ENCODE data around the gene PPP6R3. TPM values are rescaled to one million over a fixed set of nuclear protein-coding genes. Genes with fewer than 3 reads are reported as not detected.

The PPP6R3 gene
- polyA plus RNA-seq, 1 donor (not counting 4 experiments of a cell fraction or from before 2014, with no cell fraction given): 50.2 TPM

DNA sequence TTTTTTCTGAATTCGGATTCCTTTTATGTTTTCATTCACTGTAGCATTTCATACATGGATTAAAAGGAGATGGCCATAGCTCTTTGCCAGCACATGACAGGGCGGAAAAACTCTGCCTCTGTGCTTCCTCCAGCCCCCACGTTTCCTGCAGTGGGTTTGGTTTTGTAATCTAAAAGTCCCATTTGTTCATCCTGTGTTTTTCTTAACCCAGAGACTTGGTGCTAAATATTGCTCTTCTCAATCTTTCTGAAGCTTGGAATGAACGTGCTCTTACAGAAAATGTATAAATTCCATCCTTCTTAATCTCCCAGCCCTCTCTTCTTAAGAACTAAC lies 89.9 kb downstream of the PPP6R3 start:
- no peak overlapping the region for H3K9ac ChIP-seq (ENCODE audit: control insufficient read depth, extremely low read depth, insufficient read depth, low read length)
- dilution Hi-C loops (cut with MboI; ENCODE audit: extremely low pct_ligation_motif_present, low sequenced_read_pairs): no loop called here
- H3K27ac ChIP-seq (ENCODE audit: control insufficient read depth, insufficient read depth, low read length): no peak overlapping the region
- H3K9me3 ChIP-seq (ENCODE audit: control insufficient read depth, low read depth, low read length): no peaks in the 10 kb centered on the region
- H3K9me1 ChIP-seq (ENCODE audit: control insufficient read depth, extremely low read depth, insufficient read depth, low read length): no peaks in the 10 kb centered on the region
- peaks cover 23% of the 10 kb centered on the region for H3K79me2 ChIP-seq (ENCODE audit: control insufficient read depth, insufficient read depth, low read length)
- no peaks in the 10 kb centered on the region for H4K20me1 ChIP-seq (ENCODE audit: control insufficient read depth, extremely low read depth, insufficient read depth, low read length)
- FAIRE-seq: no peak
- H3K4me3 ChIP-seq (ENCODE audit: control insufficient read depth in 2 of 3, extremely low read depth in 1 of 3, insufficient read depth in 2 of 3, low read depth in 1 of 3, low read length in 3 of 3): no peak overlapping the region
- TF ChIP-seq EZH2 (IDR thresholded peaks at IDR 0.05; ENCODE audit: low read length) (no peak), CTCF (optimal IDR thresholded peaks at IDR 0.05 in 1 of 3, IDR thresholded peaks at IDR 0.05 in 1 of 3, conservative IDR thresholded peaks at IDR 0.05 in 1 of 3; ENCODE audit: extremely low read depth in 1 of 3, insufficient read depth in 2 of 3, low read length in 3 of 3) (no peak)
- no peak overlapping the region for H2AFZ ChIP-seq (ENCODE audit: control insufficient read depth, low read length)
- H3K4me1 ChIP-seq (ENCODE audit: control insufficient read depth, extremely low read depth, insufficient read depth, low read length): peaks cover 9% of the 10 kb centered on the region
- no peak overlapping the region for H3K4me2 ChIP-seq (ENCODE audit: control insufficient read depth, extremely low read depth, insufficient read depth, low read depth, low read length)
- no peaks in the 10 kb centered on the region for H3K27me3 ChIP-seq (ENCODE audit: control insufficient read depth, extremely low read depth, insufficient read depth, low read length)
- no peak for DNase-seq (ENCODE audit: low read depth, low spot score)
- H3K36me3 ChIP-seq (ENCODE audit: control insufficient read depth in 2 of 2, extremely low read depth in 1 of 2, insufficient read depth in 2 of 2, low read length in 2 of 2): peaks cover 8 to 32% of the 10 kb centered on the region in 2 experiments

GRCh38 chr11:68551223-68551622 lies 90.7 kb downstream of the PPP6R3 start:
- Histone ChIP-seq H3K9ac (ENCODE audit: control insufficient read depth, extremely low read depth, insufficient read depth, low read length) (no peak overlapping the region), H3K4me3 (ENCODE audit: control insufficient read depth in 2 of 3, extremely low read depth in 1 of 3, insufficient read depth in 2 of 3, low read depth in 1 of 3, low read length in 3 of 3) (no peak overlapping the region), H3K4me2 (ENCODE audit: control insufficient read depth, extremely low read depth, insufficient read depth, low read depth, low read length) (no peak overlapping the region), H3K4me1 (ENCODE audit: control insufficient read depth, extremely low read depth, insufficient read depth, low read length) (peaks cover 1% of the 10 kb centered on the region), H2AFZ (ENCODE audit: control insufficient read depth, low read length) (no peak overlapping the region), H3K36me3 (ENCODE audit: control insufficient read depth in 2 of 2, extremely low read depth in 1 of 2, insufficient read depth in 2 of 2, low read length in 2 of 2) (peaks cover 8 to 30% of the 10 kb centered on the region in 2 experiments), H3K27ac (ENCODE audit: control insufficient read depth, insufficient read depth, low read length) (no peak overlapping the region), H3K9me1 (ENCODE audit: control insufficient read depth, extremely low read depth, insufficient read depth, low read length) (no peaks in the 10 kb centered on the region), H4K20me1 (ENCODE audit: control insufficient read depth, extremely low read depth, insufficient read depth, low read length) (no peaks in the 10 kb centered on the region), H3K9me3 (ENCODE audit: control insufficient read depth, low read depth, low read length) (no peaks in the 10 kb centered on the region), H3K79me2 (ENCODE audit: control insufficient read depth, insufficient read depth, low read length) (peaks cover 21% of the 10 kb centered on the region), H3K27me3 (ENCODE audit: control insufficient read depth, extremely low read depth, insufficient read depth, low read length) (no peaks in the 10 kb centered on the region)
- dilution Hi-C loops (cut with MboI; ENCODE audit: extremely low pct_ligation_motif_present, low sequenced_read_pairs): no loop called here
- DNase-seq (ENCODE audit: low read depth, low spot score) (no peak), FAIRE-seq (no peak)
- no peak for TF ChIP-seq CTCF (optimal IDR thresholded peaks at IDR 0.05 in 1 of 3, IDR thresholded peaks at IDR 0.05 in 1 of 3, conservative IDR thresholded peaks at IDR 0.05 in 1 of 3; ENCODE audit: extremely low read depth in 1 of 3, insufficient read depth in 2 of 3, low read length in 3 of 3)
- TF ChIP-seq EZH2 (IDR thresholded peaks at IDR 0.05; ENCODE audit: low read length): no peak
